Fibroblast of lung (primary cell): ENCODE measurements around the gene CCDC34.

Source experiments
- CTCF ChIP-seq, 2 donors: IDR thresholded peaks in 1 of 2; conservative IDR thresholded peaks in 1 of 2; 1 replicate in 1 of 2; 2 replicates in 1 of 2; pipeline ENCODE4 v1.5.1; 2011 to 2012; ENCODE audit warnings: low read length in 2 of 2, control low read depth in 1 of 2, inconsistent platforms in 1 of 2, low read depth in 1 of 2, mild to moderate bottlenecking in 1 of 2
- EZH2 ChIP-seq: IDR thresholded peaks from 2 replicates; pipeline ENCODE4 v1.5.1; 2012; ENCODE audit warnings: low read length, control low read depth, mild to moderate bottlenecking; ENCODE audit errors: missing control alignments

DNA sequence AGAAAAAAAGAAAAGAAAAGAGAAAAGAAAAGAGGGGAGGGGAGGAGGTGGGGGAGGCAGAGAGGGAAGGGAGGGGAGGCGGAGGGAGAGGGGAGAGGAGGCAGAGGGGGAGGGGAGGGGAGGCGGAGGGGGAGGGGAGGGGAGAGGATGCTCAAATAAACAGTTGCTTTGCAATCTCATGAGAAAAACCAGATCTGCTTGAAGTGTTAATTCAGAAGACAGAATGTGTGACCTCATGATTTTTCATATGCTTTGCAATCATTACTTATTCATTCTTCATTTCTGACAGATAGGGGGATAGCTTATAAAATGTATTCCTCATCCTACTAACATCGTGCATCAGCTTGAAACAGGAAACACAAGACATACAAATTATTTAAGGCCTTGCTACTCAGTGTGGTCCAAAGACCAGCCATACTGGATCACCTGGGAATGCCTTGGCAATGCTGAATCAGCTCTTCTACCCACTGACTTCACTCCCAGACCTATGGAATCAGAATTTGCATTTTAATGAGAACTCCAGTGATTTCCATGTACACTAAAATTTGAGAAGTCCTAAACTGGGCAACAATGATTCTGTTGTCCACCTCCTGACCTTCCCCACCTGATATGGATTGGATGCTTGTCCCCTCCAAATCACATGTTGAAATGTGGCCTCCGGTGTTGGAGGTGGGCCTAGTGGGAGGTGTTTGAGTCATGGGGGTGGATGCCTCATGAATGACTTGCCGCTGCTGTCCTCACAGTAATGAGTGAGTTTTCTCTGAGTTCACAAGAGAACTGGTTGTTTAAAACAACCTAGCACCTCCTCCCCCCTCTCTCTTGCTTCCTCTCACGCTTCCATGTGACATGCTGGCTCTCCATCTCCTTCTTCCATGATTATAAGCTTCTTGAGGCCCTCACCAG is 69.2 kb downstream of the CCDC34 start:
- TF ChIP-seq CTCF (conservative IDR thresholded peaks at IDR 0.05 in 1 of 2, IDR thresholded peaks at IDR 0.05 in 1 of 2; ENCODE audit: low read depth in 1 of 2, low read length in 2 of 2) (no peak), EZH2 (no peak)
